HepG2 (cell line): Measurements from ENCODE around the gene USP2. TPM values are rescaled to one million over a fixed set of nuclear protein-coding genes. Genes with fewer than 3 reads are reported as not detected.
A peak's percentile ranks its signal among the peaks of the same experiment; 100 is the strongest.

ENCODE experiments used
- ATF4 ChIP-seq, 2 experiments: fragments of 450-650 bp in 1 of 2; sonication (generic) in 1 of 2; formaldehyde crosslinking; IDR thresholded peaks; 2 replicates each; pipeline versions ENCODE4 v1.5.0 to v1.8.0; 2020 to 2022; ENCODE audit warnings: mild to moderate bottlenecking in 1 of 2, missing genetic modification reagents in 1 of 2
- HOXA7 ChIP-seq: sonication (generic); formaldehyde crosslinking; IDR thresholded peaks from 2 replicates; pipeline ENCODE4 v1.8.1; 2022; ENCODE audit warnings: mild to moderate bottlenecking, missing genetic modification reagents, moderate library complexity
- KLF16 ChIP-seq, 2 experiments: sonication (generic) in 1 of 2; formaldehyde crosslinking in 1 of 2; IDR thresholded peaks; 2 replicates each; pipeline versions ENCODE4 v1.6.1 to v1.8.0; 2016 to 2023; ENCODE audit warnings: missing genetic modification reagents in 2 of 2, missing compliant biosample characterization in 1 of 2
- MEF2D ChIP-seq: sonication (generic); formaldehyde crosslinking; IDR thresholded peaks from 2 replicates; pipeline ENCODE4 v1.5.1; 2020; ENCODE audit warnings: mild to moderate bottlenecking, missing genetic modification reagents
- PHF21A ChIP-seq: sonication (generic); formaldehyde crosslinking; IDR thresholded peaks from 2 replicates; pipeline ENCODE4 v1.5.0; 2020; ENCODE audit warnings: mild to moderate bottlenecking, missing genetic modification reagents
- SALL1 ChIP-seq: sonication (generic); formaldehyde crosslinking; IDR thresholded peaks from 2 replicates; pipeline ENCODE4 v1.8.0; 2022; ENCODE audit warnings: mild to moderate bottlenecking, missing genetic modification reagents
- SAP130 ChIP-seq: IDR thresholded peaks from 2 replicates; pipeline ENCODE4 v1.6.1; 2016; ENCODE audit warnings: low read depth
- SIX4 ChIP-seq: sonication (generic); formaldehyde crosslinking; IDR thresholded peaks from 2 replicates; pipeline ENCODE4 v1.4.0; 2020; ENCODE audit warnings: missing genetic modification reagents
- SNAPC5 ChIP-seq: sonication (generic); formaldehyde crosslinking; IDR thresholded peaks from 2 replicates; pipeline ENCODE4 v1.8.1; 2023; ENCODE audit warnings: mild to moderate bottlenecking, missing genetic modification reagents, borderline replicate concordance
- SOX13 ChIP-seq, 3 experiments: fragments of 450-650 bp in 1 of 3; sonication (generic) in 1 of 3; formaldehyde crosslinking in 1 of 3; IDR thresholded peaks in 2 of 3; conservative IDR thresholded peaks in 1 of 3; 2 replicates each; pipeline versions ENCODE4 v1.5.0 to v1.6.1; 2016 to 2020; ENCODE audit warnings: antibody characterized with exemption in 1 of 3, mild to moderate bottlenecking in 1 of 3, missing compliant biosample characterization in 1 of 3, missing genetic modification reagents in 1 of 3, moderate library complexity in 1 of 3
- SRF ChIP-seq: IDR thresholded peaks from 2 replicates; pipeline ENCODE4 v1.6.1; 2011; ENCODE audit warnings: mild to moderate bottlenecking, low read depth, low read length, moderate library complexity
- ZMAT3 ChIP-seq: sonication (generic); formaldehyde crosslinking; conservative IDR thresholded peaks from 2 replicates; pipeline ENCODE4 v1.7.0; 2021; ENCODE audit warnings: missing genetic modification reagents
- ZNF136 ChIP-seq: sonication (generic); formaldehyde crosslinking; IDR thresholded peaks from 2 replicates; pipeline ENCODE4 v1.8.1; 2022; ENCODE audit warnings: low read depth, mild to moderate bottlenecking, moderate library complexity, missing genetic modification reagents
- ZNF18 ChIP-seq: sonication (generic); formaldehyde crosslinking; IDR thresholded peaks from 2 replicates; pipeline ENCODE4 v1.8.0; 2022; ENCODE audit warnings: mild to moderate bottlenecking, missing genetic modification reagents; ENCODE audit not compliant: insufficient replicate concordance
- ZNF3 ChIP-seq: IDR thresholded peaks from 2 replicates; pipeline ENCODE4 v1.7.0; 2017; ENCODE audit warnings: inconsistent platforms
- ZNF496 ChIP-seq: sonication (generic); formaldehyde crosslinking; IDR thresholded peaks from 2 replicates; pipeline ENCODE4 v1.8.1; 2023; ENCODE audit warnings: mild to moderate bottlenecking, moderate library complexity, missing genetic modification reagents; ENCODE audit not compliant: insufficient replicate concordance
- ZNF552 ChIP-seq: sonication (generic); formaldehyde crosslinking; IDR thresholded peaks from 2 replicates; pipeline ENCODE4 v1.9.0; 2022; ENCODE audit warnings: missing genetic modification reagents, mild to moderate bottlenecking, borderline replicate concordance
- polyA plus RNA-seq, 8 experiments: library from polyadenylated mRNA; depleted of rRNA in 3 of 8; stranded (reverse) in 7 of 8; unstranded in 1 of 8; fragments of >200 nt; fragmentation: Illumina TruSeq in 4 of 8; extraction: Trizol in 4 of 8; gene quantifications; 2 replicates each; pipeline versions ENCODE4 v1.2.1 to v1.2.3, GENCODE V29; 2011 to 2016; ENCODE audit warnings: low read depth in 4 of 8, missing spikeins in 1 of 8, mixed read lengths in 1 of 8; ENCODE audit not compliant: insufficient read depth in 1 of 8
- total RNA-seq, 5 experiments: library from RNA; depleted of rRNA; stranded (reverse); fragments of >200 nt; fragmentation: Illumina TruSeq; extraction: Trizol; gene quantifications; 2 replicates each; pipeline ENCODE4 v1.2.3, GENCODE V29; 2016; ENCODE audit warnings: low read depth in 1 of 5
- TF ChIP-seq, protein P1 (sequence below): IDR thresholded peaks from 2 replicates; pipeline ENCODE4 v1.6.1; 2018; ENCODE audit warnings: missing genetic modification reagents, mild to moderate bottlenecking, missing compliant biosample characterization
- TF ChIP-seq, protein P2 (sequence below): sonication (generic); formaldehyde crosslinking; IDR thresholded peaks from 2 replicates; pipeline ENCODE4 v1.8.0; 2022; ENCODE audit warnings: mild to moderate bottlenecking, missing genetic modification reagents
- TF ChIP-seq, protein P3 (sequence below): sonication (generic); formaldehyde crosslinking; IDR thresholded peaks from 2 replicates; pipeline ENCODE4 v1.5.0; 2020; ENCODE audit warnings: mild to moderate bottlenecking, missing genetic modification reagents

Gene USP2
- total and polyA plus RNA-seq, 2 of the 13 experiments (the other 11 are each of a cell fraction or from before 2014, with no cell fraction given): 2.5 to 6.0 TPM

- TF ChIP-seq ZMAT3 (CRISPR knock-in tag): peak; percentile 59; the same call in 1 of the 2 replicates
- TF ChIP-seq ZNF18: no peak
- TF ChIP-seq SOX13 (IDR thresholded peaks at IDR 0.05): no peak
- no peak for TF ChIP-seq SOX13 (CRISPR knock-in tag; conservative IDR thresholded peaks at IDR 0.05 in 1 of 2, IDR thresholded peaks at IDR 0.05 in 1 of 2)
- TF ChIP-seq, protein P1, sequence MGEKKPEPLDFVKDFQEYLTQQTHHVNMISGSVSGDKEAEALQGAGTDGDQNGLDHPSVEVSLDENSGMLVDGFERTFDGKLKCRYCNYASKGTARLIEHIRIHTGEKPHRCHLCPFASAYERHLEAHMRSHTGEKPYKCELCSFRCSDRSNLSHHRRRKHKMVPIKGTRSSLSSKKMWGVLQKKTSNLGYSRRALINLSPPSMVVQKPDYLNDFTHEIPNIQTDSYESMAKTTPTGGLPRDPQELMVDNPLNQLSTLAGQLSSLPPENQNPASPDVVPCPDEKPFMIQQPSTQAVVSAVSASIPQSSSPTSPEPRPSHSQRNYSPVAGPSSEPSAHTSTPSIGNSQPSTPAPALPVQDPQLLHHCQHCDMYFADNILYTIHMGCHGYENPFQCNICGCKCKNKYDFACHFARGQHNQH (CRISPR knock-in tag): no peak
- no peak for TF ChIP-seq ZNF3 (CRISPR knock-in tag)
- peak; percentile 76 for TF ChIP-seq SAP130 (CRISPR knock-in tag)
- no peak for TF ChIP-seq ATF4 (CRISPR knock-in tag; IDR thresholded peaks at IDR 0.05)
- TF ChIP-seq SIX4 (CRISPR knock-in tag): no peak
- TF ChIP-seq, protein P2, sequence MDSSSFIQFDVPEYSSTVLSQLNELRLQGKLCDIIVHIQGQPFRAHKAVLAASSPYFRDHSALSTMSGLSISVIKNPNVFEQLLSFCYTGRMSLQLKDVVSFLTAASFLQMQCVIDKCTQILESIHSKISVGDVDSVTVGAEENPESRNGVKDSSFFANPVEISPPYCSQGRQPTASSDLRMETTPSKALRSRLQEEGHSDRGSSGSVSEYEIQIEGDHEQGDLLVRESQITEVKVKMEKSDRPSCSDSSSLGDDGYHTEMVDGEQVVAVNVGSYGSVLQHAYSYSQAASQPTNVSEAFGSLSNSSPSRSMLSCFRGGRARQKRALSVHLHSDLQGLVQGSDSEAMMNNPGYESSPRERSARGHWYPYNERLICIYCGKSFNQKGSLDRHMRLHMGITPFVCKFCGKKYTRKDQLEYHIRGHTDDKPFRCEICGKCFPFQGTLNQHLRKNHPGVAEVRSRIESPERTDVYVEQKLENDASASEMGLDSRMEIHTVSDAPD (CRISPR knock-in tag): no peak
- no peak for TF ChIP-seq MEF2D (CRISPR knock-in tag)
- no peak for TF ChIP-seq SRF
- no peak for TF ChIP-seq ZNF496 (CRISPR knock-in tag)
- no peak for TF ChIP-seq PHF21A (CRISPR knock-in tag)
- no peak for TF ChIP-seq HOXA7 (CRISPR knock-in tag)
- no peak for TF ChIP-seq ZNF136
- 0 out of 2 replicates have a peak, but pooled peaks have one; percentile 55 for TF ChIP-seq ZNF552
- TF ChIP-seq SALL1 (CRISPR knock-in tag): no peak
- peak in 1 of 2 experiments; percentile 37; a peak in 1 of 4 replicates for TF ChIP-seq KLF16 (CRISPR knock-in tag; IDR thresholded peaks at IDR 0.05)
- TF ChIP-seq, protein P3, sequence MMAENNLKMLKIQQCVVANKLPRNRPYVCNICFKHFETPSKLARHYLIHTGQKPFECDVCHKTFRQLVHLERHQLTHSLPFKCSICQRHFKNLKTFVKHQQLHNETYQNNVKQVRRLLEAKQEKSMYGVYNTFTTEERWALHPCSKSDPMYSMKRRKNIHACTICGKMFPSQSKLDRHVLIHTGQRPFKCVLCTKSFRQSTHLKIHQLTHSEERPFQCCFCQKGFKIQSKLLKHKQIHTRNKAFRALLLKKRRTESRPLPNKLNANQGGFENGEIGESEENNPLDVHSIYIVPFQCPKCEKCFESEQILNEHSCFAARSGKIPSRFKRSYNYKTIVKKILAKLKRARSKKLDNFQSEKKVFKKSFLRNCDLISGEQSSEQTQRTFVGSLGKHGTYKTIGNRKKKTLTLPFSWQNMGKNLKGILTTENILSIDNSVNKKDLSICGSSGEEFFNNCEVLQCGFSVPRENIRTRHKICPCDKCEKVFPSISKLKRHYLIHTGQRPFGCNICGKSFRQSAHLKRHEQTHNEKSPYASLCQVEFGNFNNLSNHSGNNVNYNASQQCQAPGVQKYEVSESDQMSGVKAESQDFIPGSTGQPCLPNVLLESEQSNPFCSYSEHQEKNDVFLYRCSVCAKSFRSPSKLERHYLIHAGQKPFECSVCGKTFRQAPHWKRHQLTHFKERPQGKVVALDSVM (CRISPR knock-in tag): no peak
- TF ChIP-seq SNAPC5 (CRISPR knock-in tag): no peak
These were observed 47.1 kb downstream of the USP2 start, which contains the start of gene RNF26 (continued) for GRCh38 chr11:119334174-119334930.
